Measurements from ENCODE around the gene MSRB2.

GRCh38 chr10:23055424-23056185 is 39.8 kb upstream of the MSRB2 start:
- TF ChIP-seq, protein P1, sequence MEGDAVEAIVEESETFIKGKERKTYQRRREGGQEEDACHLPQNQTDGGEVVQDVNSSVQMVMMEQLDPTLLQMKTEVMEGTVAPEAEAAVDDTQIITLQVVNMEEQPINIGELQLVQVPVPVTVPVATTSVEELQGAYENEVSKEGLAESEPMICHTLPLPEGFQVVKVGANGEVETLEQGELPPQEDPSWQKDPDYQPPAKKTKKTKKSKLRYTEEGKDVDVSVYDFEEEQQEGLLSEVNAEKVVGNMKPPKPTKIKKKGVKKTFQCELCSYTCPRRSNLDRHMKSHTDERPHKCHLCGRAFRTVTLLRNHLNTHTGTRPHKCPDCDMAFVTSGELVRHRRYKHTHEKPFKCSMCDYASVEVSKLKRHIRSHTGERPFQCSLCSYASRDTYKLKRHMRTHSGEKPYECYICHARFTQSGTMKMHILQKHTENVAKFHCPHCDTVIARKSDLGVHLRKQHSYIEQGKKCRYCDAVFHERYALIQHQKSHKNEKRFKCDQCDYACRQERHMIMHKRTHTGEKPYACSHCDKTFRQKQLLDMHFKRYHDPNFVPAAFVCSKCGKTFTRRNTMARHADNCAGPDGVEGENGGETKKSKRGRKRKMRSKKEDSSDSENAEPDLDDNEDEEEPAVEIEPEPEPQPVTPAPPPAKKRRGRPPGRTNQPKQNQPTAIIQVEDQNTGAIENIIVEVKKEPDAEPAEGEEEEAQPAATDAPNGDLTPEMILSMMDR (IDR thresholded peaks at IDR 0.05), result no peak
- TF ChIP-seq POLR2A (IDR thresholded peaks at IDR 0.05), result no peak

All from testis (tissue), 2 donors.